DND-41 (cell line): ENCODE measurements around the gene CCT4.

Source experiments
- ATAC-seq: fragments of 200-7000 bp; cut with Tn5 transposase; 3 replicates; pipeline ENCODE4 v1.9.1; 2021; ENCODE audit warnings: low read depth; ENCODE audit not compliant: insufficient read depth
- DNase-seq: peaks from one replicate; pipeline ENCODE4 v3.0.0-alpha.2; 2020
- H2AFZ ChIP-seq: 2 replicates; pipeline ENCODE4 v1.6.0; 2012; ENCODE audit warnings: low read depth, low read length
- H3K27ac ChIP-seq: 2 replicates; pipeline ENCODE4 v1.5.1; 2012; ENCODE audit warnings: low read length, inconsistent platforms
- H3K27me3 ChIP-seq: fragments of 200-600 bp; sonication (generic); 2 replicates; pipeline ENCODE4 v1.6.0; 2012; ENCODE audit warnings: low read length, mild to moderate bottlenecking, inconsistent platforms; ENCODE audit not compliant: insufficient read depth, poor library complexity
- H3K36me3 ChIP-seq: 2 replicates; pipeline ENCODE4 v1.5.1; 2012; ENCODE audit warnings: low read length, inconsistent platforms; ENCODE audit not compliant: insufficient read depth
- H3K4me1 ChIP-seq: 2 replicates; pipeline ENCODE4 v1.5.1; 2012; ENCODE audit warnings: mild to moderate bottlenecking, low read length; ENCODE audit not compliant: insufficient read depth
- H3K4me2 ChIP-seq: 2 replicates; pipeline ENCODE4 v1.6.0; 2012; ENCODE audit warnings: mild to moderate bottlenecking, moderate library complexity, low read length, inconsistent platforms; ENCODE audit not compliant: insufficient read depth
- H3K4me3 ChIP-seq, 2 experiments: fragments of 200-600 bp in 1 of 2; shearing (Covaris generic) in 1 of 2; 2 replicates each; pipeline ENCODE4 v1.5.1; 2012 to 2016; ENCODE audit warnings: inconsistent platforms in 2 of 2, low read length in 2 of 2, mild to moderate bottlenecking in 2 of 2, low read depth in 1 of 2, moderate library complexity in 1 of 2
- H3K79me2 ChIP-seq: 2 replicates; pipeline ENCODE4 v1.6.0; 2012; ENCODE audit warnings: low read length, inconsistent platforms; ENCODE audit not compliant: insufficient read depth
- H3K9ac ChIP-seq: 2 replicates; pipeline ENCODE4 v1.6.0; 2012; ENCODE audit warnings: low read depth, mild to moderate bottlenecking, inconsistent platforms, low read length, moderate library complexity
- H3K9me3 ChIP-seq: 2 replicates; pipeline ENCODE4 v1.5.1; 2012; ENCODE audit warnings: low read length, moderate library complexity, mild to moderate bottlenecking, inconsistent platforms; ENCODE audit not compliant: insufficient read depth, severe bottlenecking
- H4K20me1 ChIP-seq: 2 replicates; pipeline ENCODE4 v1.6.0; 2012; ENCODE audit warnings: low read length; ENCODE audit not compliant: insufficient read depth
- EZH2 ChIP-seq: IDR thresholded peaks from 3 replicates; pipeline ENCODE4 v1.6.1; 2012; ENCODE audit warnings: borderline replicate concordance, low read depth, mild to moderate bottlenecking, moderate library complexity, low read length, inconsistent platforms; ENCODE audit not compliant: severe bottlenecking
- TF ChIP-seq, protein P1 (sequence below): IDR thresholded peaks from 2 replicates; pipeline ENCODE4 v1.5.1; 2012; ENCODE audit warnings: borderline replicate concordance, low read length, moderate library complexity, mild to moderate bottlenecking; ENCODE audit not compliant: poor library complexity, severe bottlenecking; ENCODE audit errors: extremely low read depth

Gene CCT4

DNA sequence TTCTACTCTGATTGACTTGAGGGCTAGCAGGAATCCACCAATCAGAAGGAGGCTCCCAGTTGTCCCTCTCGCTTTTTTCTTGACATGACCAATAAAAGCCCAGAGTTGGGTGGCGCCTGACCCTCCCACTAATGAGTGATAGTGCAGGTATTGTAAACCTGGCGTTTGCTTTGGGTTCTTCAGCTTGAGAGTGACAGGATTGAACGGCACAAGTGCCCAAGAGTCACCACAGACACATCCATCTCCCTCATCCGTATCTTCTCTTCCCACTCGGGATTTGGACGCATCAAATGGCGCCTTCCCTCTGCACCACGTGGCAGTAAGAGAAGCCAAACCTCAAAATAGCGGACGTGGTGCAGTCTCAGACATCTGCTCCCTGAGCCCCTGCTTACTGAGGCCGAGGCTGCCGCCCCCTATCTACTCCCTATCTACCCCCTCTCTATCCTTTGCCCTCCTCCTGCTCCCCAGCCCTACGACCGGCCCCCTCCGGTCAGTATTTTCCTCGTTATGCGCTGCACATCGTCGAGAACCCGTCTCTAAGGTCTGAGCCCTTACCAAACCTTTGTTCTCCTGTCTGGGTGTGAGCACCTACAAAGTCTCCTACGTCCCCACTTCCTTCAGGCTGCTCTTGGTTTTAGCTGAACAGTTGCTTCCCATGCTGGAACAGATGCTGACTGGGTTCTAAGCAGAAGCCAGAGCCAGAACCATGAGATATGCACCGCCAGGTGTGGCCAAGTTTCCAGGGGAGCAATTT lies 33.7 kb downstream of the CCT4 start:
- Histone ChIP-seq H3K27me3 (no peaks in the 10 kb centered on the region), H3K27ac (peak overlapping the region; percentile 88), H3K4me2 (peak overlapping the region; percentile 96), H3K36me3 (no peaks in the 10 kb centered on the region; the same call in 1 of the 2 replicates), H2AFZ (peak overlapping the region; percentile 98), H3K9me3 (no peaks in the 10 kb centered on the region), H3K9ac (peak overlapping the region; percentile 69), H3K4me1 (peaks cover 20% of the 10 kb centered on the region), H3K4me3 (peak overlapping the region; percentile 74 to 95; a peak in 3 of 4 replicates), H4K20me1 (no peaks in the 10 kb centered on the region), H3K79me2 (no peaks in the 10 kb centered on the region)
- DNase-seq (peak; percentile 93), ATAC-seq (peak; percentile 93)
- TF ChIP-seq, protein P1, sequence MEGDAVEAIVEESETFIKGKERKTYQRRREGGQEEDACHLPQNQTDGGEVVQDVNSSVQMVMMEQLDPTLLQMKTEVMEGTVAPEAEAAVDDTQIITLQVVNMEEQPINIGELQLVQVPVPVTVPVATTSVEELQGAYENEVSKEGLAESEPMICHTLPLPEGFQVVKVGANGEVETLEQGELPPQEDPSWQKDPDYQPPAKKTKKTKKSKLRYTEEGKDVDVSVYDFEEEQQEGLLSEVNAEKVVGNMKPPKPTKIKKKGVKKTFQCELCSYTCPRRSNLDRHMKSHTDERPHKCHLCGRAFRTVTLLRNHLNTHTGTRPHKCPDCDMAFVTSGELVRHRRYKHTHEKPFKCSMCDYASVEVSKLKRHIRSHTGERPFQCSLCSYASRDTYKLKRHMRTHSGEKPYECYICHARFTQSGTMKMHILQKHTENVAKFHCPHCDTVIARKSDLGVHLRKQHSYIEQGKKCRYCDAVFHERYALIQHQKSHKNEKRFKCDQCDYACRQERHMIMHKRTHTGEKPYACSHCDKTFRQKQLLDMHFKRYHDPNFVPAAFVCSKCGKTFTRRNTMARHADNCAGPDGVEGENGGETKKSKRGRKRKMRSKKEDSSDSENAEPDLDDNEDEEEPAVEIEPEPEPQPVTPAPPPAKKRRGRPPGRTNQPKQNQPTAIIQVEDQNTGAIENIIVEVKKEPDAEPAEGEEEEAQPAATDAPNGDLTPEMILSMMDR, result no peak
- no peak for TF ChIP-seq EZH2

DNA sequence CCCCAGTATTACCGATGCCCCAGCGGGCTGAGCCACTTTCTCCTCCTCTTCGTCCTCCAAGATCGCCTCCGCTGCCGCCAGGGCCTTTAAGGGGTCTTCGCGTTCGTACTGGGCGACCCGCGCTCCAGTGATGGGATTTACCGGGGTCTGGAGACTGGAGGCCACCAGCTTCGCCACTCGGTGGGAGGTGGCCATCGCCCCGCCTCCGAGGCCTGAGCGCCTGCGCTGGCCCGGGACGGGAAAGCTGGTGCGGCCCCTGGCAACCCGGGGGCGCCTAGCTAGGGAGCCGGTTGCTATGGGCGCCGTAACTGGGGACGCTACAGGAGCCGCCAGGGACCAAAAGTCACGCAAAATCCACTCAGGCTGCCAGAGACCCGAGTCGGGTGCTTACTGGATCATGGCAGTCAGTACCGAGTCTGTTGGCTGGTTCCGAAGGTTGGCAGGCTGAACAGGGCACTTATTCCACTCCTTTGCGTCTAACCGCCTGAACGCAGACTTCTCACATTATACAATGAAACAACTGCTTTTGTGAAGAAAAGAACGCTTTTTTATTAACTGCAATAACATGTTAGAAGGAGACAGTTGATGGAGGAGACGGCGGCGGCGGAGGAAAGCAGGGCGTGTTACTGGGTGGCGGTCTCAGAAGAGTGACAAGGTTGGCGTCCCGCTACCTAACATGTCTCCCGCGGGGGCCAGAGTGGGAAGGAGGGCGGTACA lies 34.5 kb downstream of the CCT4 start, which contains the start of gene FAM161A:
TSS of gene FAM161A (minus strand) at position 214 of the 717 bp plus-strand sequence. CDS start at position 195, 19 bp downstream.
- Histone ChIP-seq H3K27ac (peak within 1 kb of the TSS; percentile 88), H4K20me1 (no peaks in the 10 kb centered on the region), H3K4me3 (peak within 1 kb of the TSS; percentile 74 to 95), H3K4me1 (peaks cover 20% of the 10 kb centered on the region), H3K27me3 (no peaks in the 10 kb centered on the region), H2AFZ (peak within 1 kb of the TSS; percentile 98), H3K9me3 (no peaks in the 10 kb centered on the region), H3K79me2 (no peaks in the 10 kb centered on the region), H3K4me2 (peak within 1 kb of the TSS; percentile 96), H3K9ac (peak within 1 kb of the TSS; percentile 69), H3K36me3 (no peaks in the 10 kb centered on the region; the same call in 1 of the 2 replicates)
- DNase-seq (peak; percentile 80), ATAC-seq (peak; percentile 73)
- TF ChIP-seq, protein P1, result no peak
- TF ChIP-seq EZH2, result no peak

DNA sequence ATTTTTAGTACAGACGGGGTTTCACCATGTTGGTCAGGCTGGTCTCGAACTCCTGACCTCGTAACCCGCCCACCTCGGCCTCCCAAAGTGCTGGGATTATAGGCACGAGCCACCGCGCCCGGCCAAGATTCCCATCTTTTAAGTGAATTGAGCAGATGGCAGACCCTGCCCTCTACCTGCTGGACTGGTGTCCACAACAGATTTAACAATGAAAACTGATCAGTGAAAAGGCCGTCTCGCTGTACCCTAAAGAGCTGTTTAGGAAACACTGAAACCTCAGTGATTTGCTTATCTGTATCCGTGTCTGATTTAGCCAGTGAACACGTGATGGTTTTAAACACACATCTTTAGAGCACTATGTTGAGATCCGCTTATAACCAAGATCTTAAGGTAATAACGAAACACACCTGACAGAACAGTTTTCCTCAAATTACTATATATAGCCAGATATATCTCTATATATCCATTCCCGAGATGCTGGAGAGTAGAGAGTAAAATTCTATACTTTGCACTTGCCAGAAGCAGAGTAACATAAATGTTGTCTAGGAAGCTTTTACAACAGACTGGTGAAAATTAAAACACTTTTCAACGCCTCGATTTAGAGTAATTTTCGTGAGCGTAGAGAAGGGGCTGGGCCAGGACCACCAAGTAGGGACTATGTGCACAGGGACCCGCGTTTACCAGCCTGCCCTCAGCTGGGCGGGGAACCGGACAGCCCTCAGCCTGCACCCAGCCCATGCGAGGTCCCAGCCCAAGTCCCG lies 35.2 kb downstream of the CCT4 start:
- peaks cover 20% of the 10 kb centered on the region for H3K4me1 ChIP-seq
- DNase-seq (no peak), ATAC-seq (peak; percentile 53)
- peak overlapping the region; percentile 74 to 95 for H3K4me3 ChIP-seq
- H2AFZ ChIP-seq, result peak overlapping the region; percentile 98
- H3K9me3 ChIP-seq, result no peaks in the 10 kb centered on the region
- no peaks in the 10 kb centered on the region for H3K79me2 ChIP-seq
- no peaks in the 10 kb centered on the region; the same call in 1 of the 2 replicates for H3K36me3 ChIP-seq
- no peaks in the 10 kb centered on the region for H4K20me1 ChIP-seq
- H3K9ac ChIP-seq, result peak overlapping the region; percentile 69
- H3K27ac ChIP-seq, result peak overlapping the region; percentile 88
- peak overlapping the region; percentile 96 for H3K4me2 ChIP-seq
- TF ChIP-seq, protein P1, result no peak
- no peak for TF ChIP-seq EZH2
- no peaks in the 10 kb centered on the region for H3K27me3 ChIP-seq
